HG02884 (cell line): ENCODE results near the gene TENT4A.

ENCODE experiments used
- ATAC-seq: cut with Tn5 transposase; IDR thresholded peaks from one replicate; pipeline ENCODE4 v1.9.1; 2021; ENCODE audit warnings: mild to moderate bottlenecking, moderate library complexity; ENCODE audit not compliant: unreplicated experiment

TENT4A gene

DNA sequence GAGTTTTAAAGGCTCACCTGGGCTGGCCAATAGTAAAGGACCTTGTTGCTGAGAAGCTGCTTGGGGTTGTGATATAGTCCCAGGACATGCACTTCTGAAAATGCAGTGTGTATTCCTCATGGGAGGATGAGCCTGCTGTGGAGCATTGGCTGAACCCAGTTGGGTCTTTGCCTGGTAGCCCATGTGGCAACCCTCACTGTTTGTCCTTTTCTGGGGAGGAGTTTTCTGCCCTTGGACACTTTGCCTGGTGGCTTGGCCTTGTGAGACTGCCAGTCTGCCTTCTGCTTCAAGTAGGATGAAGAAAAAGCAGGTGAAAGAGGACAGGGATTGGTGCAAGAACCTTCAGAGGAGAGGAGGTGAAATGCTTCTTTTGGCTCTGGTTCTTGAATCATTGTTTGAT is 4.0 kb downstream of the TENT4A start:
- ATAC-seq: no peak

GRCh38 chr5:6717687-6718086 is 4.5 kb downstream of the TENT4A start:
- ATAC-seq: no peak

- ATAC-seq: no peak
Measured at GRCh38 chr5:6718161-6718681, 5.0 kb downstream of the TENT4A start.

DNA sequence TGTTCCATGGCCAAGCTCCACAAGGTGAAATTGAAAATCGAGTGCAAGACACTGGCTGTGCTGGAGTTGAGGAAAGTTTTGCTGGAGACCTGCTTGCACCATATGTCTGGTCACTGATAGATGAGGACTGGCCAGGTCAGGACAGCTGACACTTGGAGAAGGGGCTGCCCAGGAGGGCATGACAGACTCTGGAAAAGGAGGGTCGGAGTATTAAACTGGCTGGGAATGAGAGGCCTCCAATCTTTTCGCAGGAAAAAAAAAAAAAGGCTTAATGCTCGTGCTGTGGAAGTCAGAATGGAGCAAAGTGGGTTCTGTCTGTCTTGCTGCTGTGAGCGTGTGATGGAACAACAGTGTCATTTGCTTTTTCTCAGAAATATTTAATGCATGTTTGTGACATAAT is 5.5 kb downstream of the TENT4A start:
- ATAC-seq: no peak

DNA sequence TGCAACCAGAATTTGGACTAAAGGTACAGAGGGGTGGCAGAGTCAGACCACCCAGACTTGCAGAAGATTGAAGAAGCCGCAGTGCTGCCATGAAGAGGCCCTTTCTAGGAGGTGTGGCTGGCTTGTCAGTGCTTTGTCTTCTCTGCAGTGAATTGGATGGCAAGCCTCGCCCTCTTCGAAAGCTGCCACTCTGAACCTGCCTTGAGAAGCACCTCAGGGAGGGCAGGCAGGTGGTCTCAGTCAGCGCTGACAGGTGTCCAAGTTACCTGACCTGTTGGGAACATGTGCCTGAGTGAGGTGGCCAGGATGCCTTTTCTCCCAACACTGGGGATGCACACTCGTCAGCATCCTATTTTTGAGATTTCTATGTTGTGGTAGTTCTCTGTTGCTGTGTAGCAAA is 6.2 kb downstream of the TENT4A start:
- no peak for ATAC-seq

DNA sequence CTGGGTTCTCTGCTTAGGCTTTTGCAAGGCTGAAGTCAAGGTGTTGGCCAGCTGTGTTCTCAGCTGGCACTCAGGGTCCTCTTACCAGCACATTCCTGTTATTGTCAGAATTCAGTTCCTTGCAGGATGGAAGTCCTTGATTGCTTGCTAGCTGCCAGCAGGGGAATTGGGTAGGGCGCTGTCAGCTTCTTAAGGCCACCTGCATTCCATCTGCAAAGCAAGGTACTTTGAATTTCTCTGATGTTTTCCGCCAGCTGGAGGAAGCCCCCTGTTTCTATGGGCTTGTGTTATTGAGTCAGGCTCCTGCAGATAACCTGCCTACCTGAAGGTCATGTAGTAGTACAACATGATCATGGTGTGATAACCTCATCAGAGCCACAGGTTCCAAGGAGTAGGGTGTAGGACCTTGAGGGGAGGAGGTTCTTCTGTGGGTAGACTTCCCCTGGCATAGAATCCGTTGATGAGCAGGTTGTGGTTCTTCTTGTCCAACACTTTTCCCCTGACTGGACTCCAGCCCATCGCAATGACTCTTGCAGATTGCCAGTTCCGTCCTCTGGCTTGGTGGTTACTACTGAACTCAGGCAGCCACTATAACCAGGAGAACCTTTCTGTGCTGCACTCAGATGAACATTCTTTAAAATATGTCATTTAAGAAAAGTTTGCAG is 6.8 kb downstream of the TENT4A start:
- ATAC-seq: no peak

GRCh38 chr5:6720561-6720921 is 7.3 kb downstream of the TENT4A start:
- ATAC-seq: no peak

DNA sequence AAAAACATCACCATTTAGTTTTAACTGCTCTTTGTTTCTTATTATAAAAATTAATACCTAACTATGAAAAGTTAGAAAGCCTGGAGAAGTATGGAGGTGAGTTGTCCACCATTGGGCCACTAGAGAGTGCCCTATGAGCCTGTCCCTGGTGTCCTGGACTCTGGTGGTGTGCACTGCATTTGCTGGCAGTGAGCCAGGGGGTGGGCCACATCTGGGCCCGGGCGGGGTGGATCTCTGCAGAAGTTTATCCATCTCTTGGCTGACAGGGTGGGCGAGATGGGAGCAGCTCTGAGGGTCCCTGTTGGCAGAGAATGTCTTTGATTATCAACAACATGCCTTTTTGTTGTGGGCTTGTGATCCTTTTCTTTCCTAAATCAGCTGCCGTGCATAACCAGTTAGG is 8.2 kb downstream of the TENT4A start:
- no peak for ATAC-seq

GRCh38 chr5:6722015-6722414 is 8.8 kb downstream of the TENT4A start:
- ATAC-seq: no peak

DNA sequence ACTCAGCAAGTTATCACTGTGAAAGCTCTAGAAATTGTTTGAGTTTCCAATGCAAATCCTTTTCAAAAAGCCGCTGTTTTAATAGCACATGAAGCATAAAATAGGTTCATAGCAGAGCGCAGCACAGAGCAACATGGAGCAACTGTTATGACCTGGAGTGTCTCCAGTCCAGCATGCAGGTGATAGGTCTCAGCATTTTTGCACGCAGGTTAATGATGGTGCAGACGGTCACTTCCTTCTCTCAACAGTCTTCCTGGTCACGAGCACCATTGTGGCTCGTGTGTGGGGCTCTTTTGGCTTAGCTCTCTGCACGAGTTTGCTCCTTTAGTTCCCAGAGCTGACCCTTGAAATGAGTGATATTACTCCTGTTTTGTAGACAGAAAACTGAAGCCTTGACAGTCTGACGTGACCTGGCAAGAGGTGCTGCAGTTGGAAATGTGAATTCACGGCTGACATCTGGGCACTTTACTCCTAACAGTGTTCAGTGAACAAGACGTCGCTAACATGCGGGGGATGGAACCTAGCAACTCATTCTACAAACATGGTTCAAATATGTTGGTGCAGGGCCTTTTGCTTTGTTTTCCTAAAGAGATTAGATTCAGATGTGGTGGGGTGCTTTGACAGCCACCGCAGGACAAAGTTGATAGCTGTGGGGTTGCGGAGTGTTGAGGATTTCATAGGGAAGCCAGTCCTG is 10.0 kb downstream of the TENT4A start:
- no peak for ATAC-seq

DNA sequence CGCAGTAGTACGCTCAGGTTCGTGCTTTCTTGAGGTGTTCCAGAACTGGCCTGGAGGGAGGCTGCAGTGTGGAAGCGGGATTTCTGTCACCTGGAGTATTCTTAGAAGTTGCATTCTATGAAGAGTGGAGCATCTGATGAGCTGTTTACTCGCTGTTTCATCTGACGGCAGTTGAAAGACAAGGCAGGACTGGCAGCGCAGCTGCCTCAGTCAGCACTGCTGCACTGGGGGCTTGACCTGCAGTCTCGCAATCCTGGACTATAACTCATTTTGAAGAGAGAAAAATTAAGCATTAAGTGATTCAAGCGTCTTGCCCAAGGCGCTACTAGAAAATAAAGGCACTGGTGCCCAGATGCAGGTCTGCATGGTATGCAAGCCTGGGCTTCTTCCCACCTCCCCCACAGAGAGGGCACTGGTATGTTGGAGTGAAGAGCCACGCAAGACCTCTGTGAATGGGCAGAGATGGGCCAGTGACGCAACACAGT is 10.6 kb downstream of the TENT4A start:
- ATAC-seq: no peak

DNA sequence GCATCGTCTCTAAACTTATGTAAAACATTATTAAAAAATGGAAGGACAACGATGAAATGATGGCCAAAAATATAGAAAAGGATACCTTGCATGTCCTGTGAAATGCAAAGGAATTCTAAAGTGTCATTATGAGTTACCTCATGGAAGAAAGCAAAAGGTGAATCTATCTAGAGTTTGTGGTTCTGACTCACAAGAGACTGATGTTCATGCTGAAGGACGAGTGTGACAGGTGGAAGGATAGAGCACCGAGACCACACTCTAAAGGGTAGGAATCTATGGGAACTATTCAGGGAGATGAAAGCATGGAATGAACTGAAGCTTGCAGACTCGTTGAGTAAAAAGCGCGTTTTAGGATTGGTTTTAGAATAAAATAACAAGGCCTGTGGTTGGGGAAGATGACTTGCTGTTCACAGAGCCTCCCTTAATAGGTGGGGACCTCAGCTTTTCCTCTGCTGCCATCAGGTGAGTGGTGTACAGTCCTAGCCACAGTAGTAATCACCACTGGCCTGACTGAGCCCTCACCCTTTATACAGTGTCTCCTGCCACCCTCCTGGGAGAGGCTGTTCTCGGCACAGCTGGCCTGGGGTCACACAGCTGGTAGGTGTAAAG is 11.2 kb downstream of the TENT4A start:
- no peak for ATAC-seq

DNA sequence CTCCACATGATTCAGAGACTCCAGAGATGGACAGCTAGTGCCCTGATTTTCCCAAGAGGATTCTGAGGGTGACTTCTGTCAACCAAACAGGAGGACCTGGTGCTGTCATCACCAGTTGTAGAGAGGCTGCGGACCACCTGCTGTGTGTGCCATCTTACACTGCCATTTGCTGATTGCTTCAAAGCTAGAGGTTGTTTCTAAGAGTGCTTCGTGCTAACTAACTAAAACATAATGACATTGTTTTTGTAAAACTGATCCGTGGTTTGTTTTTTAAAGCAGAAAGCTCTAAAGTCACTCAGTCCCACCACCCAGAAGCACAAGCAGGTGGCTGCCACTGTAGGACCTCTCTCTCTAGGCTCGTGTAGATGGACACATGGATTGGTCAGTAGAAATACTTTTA is 12.2 kb downstream of the TENT4A start:
- ATAC-seq: no peak

DNA sequence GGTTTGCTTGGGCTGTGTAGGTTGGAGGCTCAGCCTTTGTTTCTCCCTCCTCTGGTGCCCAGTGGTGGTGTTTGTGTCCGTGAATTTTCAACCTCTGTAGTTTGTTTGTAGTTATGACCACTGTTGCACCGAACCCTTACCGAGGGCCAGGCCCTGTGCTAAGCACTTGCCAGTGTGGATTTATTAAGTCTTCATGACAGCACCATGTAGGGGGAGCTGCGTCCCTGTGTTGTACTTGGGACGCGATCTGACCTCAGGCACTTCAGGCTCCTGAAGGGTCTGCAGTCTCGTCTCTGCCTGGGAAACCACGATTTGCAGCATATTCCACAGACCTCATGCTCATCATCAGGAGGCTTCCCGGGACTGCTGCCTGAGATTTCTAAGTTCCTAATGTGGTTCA is 12.8 kb downstream of the TENT4A start:
- no peak for ATAC-seq

DNA sequence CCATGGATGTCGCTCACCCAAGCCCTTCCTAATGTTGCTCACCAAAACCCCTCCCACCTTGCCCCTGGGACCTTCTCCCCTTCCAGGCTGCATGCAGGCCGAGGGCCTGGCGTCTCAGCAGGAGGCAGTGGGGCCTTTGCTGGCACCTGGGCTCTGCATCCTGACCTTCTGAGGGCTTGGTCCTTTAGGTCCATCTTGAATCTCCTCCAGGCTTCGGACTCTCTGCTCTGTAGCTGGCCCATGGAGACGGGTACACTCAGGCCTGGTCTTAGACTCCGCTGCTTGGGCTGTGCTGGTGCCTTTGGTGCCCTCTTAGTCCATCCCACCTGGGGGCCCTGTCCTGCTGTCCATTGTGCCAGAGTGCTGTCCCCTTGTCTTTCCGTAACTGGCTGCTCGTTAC is 14.0 kb downstream of the TENT4A start:
- no peak for ATAC-seq

DNA sequence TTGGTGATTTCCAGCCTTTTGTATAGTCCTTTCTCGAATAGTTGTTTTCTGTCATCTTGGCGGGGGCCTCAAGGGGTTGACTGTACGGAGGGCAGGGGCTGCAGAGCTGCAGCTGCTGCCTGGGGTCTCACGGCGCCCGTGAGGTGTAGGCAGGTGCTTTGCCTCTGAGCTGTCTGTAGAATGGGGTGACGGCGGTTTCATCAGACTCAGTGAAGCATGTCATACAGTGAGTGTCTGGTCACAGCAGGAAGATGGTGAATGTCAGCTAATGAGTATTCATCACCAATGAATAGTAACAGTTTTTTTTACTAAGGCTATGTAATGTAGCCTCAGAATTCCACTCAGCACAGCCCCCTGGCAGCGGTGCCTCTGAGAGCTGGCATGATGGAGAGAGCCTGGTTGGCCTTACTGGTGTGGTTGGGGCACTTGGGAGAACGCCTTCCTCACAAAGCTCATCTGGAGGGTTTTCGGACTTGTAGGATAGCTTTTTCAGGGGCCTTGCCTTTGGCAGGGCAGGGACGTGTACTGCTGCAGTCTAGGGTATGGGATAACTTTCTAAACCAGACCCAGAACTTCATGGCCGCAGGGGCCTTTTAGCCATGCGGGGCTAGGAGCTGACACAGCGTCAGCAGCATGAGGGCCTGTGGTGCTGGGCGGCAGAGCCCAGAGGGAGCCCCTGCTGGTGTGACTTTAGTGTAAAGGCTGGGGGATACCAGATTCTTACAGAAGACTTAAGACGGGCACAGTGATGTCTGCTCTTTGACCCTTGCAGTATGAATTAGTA is 15.0 kb downstream of the TENT4A start:
- ATAC-seq: peak; percentile 89

DNA sequence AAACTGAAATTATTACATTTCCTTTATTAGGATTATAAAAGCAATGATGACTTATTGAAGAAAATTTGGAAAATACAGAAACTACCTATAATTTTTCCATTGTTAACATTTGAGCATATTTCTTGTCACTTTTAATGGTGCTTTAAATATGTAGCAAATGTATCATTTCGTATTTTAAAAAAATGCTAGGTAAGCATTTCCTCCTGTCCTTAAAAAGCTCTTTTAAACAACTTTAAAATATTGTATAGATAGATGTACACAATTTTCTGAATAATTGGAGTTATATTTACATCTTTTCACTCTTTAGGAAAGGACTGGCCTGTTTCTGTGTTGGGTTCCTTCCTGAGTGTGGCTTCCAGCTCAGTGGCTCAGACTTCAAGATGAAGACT is 15.6 kb downstream of the TENT4A start:
- no peak for ATAC-seq

DNA sequence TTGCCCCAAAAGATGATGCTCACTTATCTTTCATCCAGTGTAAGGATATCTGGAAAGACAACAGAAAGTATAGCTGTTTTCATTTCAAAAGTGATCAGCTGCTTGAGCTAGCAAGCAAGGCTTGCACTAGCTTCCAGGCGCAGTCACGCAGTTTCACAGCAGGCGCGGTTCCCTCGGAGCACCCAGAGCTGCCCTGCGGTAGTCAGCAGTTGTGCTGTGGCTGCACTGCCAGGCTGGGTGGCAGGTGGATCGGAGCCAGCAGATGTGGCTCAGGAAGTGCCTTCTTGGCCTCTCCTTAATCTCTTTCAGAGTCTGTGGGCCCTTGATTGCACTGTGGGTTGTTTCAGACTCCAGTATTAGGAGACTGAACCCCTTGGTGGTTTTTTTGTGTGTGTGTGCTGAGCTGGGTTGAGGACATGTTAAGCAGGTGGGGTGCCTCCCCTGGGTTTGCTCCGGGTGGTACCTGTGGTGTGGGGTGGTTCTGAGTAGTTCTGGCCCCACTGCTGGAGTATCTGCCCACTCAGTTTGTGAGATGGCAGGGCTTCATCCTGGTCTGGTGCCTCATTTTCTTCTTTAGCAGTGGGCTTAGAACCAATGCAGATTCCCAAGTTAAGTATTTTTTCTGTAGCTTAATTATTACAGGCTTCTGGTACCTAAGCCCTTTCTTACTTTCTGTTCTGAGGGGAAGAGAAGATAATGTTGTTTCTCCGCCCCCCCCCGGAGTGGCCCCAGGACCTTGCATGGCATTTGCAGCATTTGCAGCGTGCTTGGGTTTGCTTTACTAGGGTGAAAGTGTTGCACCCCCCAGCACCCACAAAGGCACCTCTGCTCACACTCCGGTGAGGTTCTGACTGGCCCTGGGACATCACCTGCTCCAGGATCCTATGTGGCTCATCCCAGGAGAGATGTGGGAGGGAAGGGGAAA is 16.4 kb downstream of the TENT4A start:
- no peak for ATAC-seq

DNA sequence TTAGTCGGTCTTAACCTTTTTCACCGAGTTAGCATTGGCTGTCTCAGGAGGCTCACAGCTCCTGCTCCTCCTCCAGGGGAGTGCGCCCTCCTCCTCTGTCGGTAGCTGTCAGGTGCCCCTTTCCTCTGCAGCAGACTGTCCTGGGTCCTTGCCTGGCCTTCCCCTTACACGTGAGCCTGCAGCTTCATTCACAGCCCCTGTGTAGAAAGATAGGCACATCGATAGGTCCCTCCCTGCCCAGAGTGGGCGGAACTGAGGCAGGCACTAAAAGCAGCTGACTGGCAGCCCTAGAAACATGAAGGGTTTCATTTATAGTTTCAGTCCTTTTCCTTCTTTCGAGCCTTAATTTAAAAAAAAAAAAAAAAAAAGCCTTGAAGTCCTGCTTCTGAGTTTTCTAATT is 17.2 kb downstream of the TENT4A start:
- ATAC-seq: no peak

- ATAC-seq: no peak
Measured at GRCh38 chr5:6730807-6731206, 17.6 kb downstream of the TENT4A start.
